IMR-90 (cell line): ENCODE measurements around the gene SERPINF2. TPM values are rescaled to one million over a fixed set of nuclear protein-coding genes. Genes with fewer than 3 reads are reported as not detected.

Source experiments
- ATAC-seq: fragments of 200-7000 bp; cut with Tn5 transposase; 2 replicates; pipeline ENCODE4 v1.9.1; 2020; ENCODE audit warnings: low read depth, mild to moderate bottlenecking, moderate library complexity
- BruUV-seq: library from RNA; stranded (reverse); fragments of 400-500 nt; replicated peaks from 2 replicates; lab custom pipeline; 2021; lab: Mats Ljungman, UMichigan
- CTCF ChIA-PET: fragments of 300-600 bp; formaldehyde crosslinking; extraction: SDS; loops from one replicate; lab custom pipeline; 2021; ENCODE audit warnings: antibody characterized with exemption; lab: Yijun Ruan, JAX
- POLR2A ChIA-PET: fragments of 300-600 bp; sonication (Branson Sonifier 250); formaldehyde crosslinking; loops from one replicate; lab custom pipeline; 2022; ENCODE audit warnings: antibody characterized with exemption; ENCODE audit not compliant: unreplicated experiment; lab: Charles Lee
- DNase-seq: peaks from one replicate; pipeline ENCODE4 v3.0.0; 2013
- H2AFZ ChIP-seq: replicated peaks from 2 replicates; pipeline ENCODE3; 2013; ENCODE audit warnings: low read length, mild to moderate bottlenecking; ENCODE audit not compliant: poor library complexity
- H2AK5ac ChIP-seq: 2 replicates; pipeline ENCODE4 v1.6.1; 2013; ENCODE audit warnings: low read depth, low read length, inconsistent platforms
- H2AK9ac ChIP-seq: replicated peaks from 2 replicates; pipeline ENCODE3; 2013; ENCODE audit warnings: mild to moderate bottlenecking, low read depth, low read length, moderate library complexity; ENCODE audit not compliant: poor library complexity
- H2BK120ac ChIP-seq: 2 replicates; pipeline ENCODE4 v1.6.1; 2013; ENCODE audit warnings: low read depth, low read length, inconsistent platforms
- H2BK15ac ChIP-seq: 3 replicates; pipeline ENCODE4 v1.6.1; 2013; ENCODE audit warnings: low read depth, low read length, inconsistent platforms
- H2BK20ac ChIP-seq: 2 replicates; pipeline ENCODE4 v1.6.1; 2013; ENCODE audit warnings: low read depth, mild to moderate bottlenecking, inconsistent platforms, low read length, moderate library complexity
- H2BK5ac ChIP-seq: 2 replicates; pipeline ENCODE4 v1.6.1; 2013; ENCODE audit warnings: mild to moderate bottlenecking, low read depth, low read length, inconsistent platforms; ENCODE audit not compliant: poor library complexity, severe bottlenecking
- H3K14ac ChIP-seq: replicated peaks from 2 replicates; pipeline ENCODE4 v1.6.1; 2013; ENCODE audit warnings: low read depth, low read length, inconsistent platforms
- H3K18ac ChIP-seq: 2 replicates; pipeline ENCODE4 v1.6.1; 2013; ENCODE audit warnings: low read depth, low read length, control low read depth
- H3K23ac ChIP-seq: 2 replicates; pipeline ENCODE4 v1.6.1; 2013; ENCODE audit warnings: low read depth, low read length, inconsistent platforms
- H3K27ac ChIP-seq: 2 replicates; pipeline ENCODE4 v1.5.1; 2013; ENCODE audit warnings: mild to moderate bottlenecking, control low read depth, low read length; ENCODE audit not compliant: insufficient read depth
- H3K27me3 ChIP-seq: 2 replicates; pipeline ENCODE4 v1.6.1; 2013; ENCODE audit warnings: low read length; ENCODE audit not compliant: control insufficient read depth, insufficient read depth
- H3K36me3 ChIP-seq: 2 replicates; pipeline ENCODE4 v1.6.1; 2013; ENCODE audit warnings: low read length, mixed read lengths; ENCODE audit not compliant: control insufficient read depth, insufficient read depth
- H3K4ac ChIP-seq: 2 replicates; pipeline ENCODE4 v1.6.1; 2013; ENCODE audit warnings: low read depth, low read length, inconsistent platforms
- H3K4me1 ChIP-seq: 2 replicates; pipeline ENCODE4 v1.6.1; 2013; ENCODE audit warnings: low read length, mixed read lengths; ENCODE audit not compliant: control insufficient read depth, insufficient read depth
- H3K4me2 ChIP-seq: 2 replicates; pipeline ENCODE4 v1.6.1; 2013; ENCODE audit warnings: low read depth, mild to moderate bottlenecking, control low read depth, low read length, moderate library complexity
- H3K4me3 ChIP-seq: 2 replicates; pipeline ENCODE4 v1.5.1; 2013; ENCODE audit warnings: low read depth, mild to moderate bottlenecking, control low read depth, low read length, moderate library complexity; ENCODE audit not compliant: insufficient read depth
- H3K56ac ChIP-seq: 2 replicates; pipeline ENCODE4 v1.6.1; 2013; ENCODE audit warnings: low read length, inconsistent platforms; ENCODE audit not compliant: insufficient read depth; ENCODE audit errors: extremely low read depth
- H3K79me1 ChIP-seq, 2 experiments: 2 replicates each; pipeline ENCODE4 v1.6.1; 2013; ENCODE audit warnings: low read length in 2 of 2, inconsistent platforms in 1 of 2, low read depth in 1 of 2
- H3K9ac ChIP-seq: 2 replicates; pipeline ENCODE4 v1.6.1; 2013; ENCODE audit warnings: low read depth, low read length, control low read depth
- H3K9me1 ChIP-seq: 2 replicates; pipeline ENCODE4 v1.6.1; 2013; ENCODE audit warnings: low read length, inconsistent platforms; ENCODE audit not compliant: insufficient read depth
- H3K9me3 ChIP-seq: 2 replicates; pipeline ENCODE4 v1.6.1; 2013; ENCODE audit warnings: low read length; ENCODE audit not compliant: control insufficient read depth, insufficient read depth
- H4K20me1 ChIP-seq: 2 replicates; pipeline ENCODE4 v1.6.1; 2013; ENCODE audit warnings: low read length, inconsistent platforms; ENCODE audit not compliant: insufficient read depth
- H4K5ac ChIP-seq: 2 replicates; pipeline ENCODE4 v1.6.1; 2013; ENCODE audit warnings: mild to moderate bottlenecking, low read depth, low read length, control low read depth
- H4K8ac ChIP-seq, 2 experiments: 2 replicates each; pipeline ENCODE4 v1.6.1; 2013; ENCODE audit warnings: low read depth in 2 of 2, low read length in 2 of 2, control low read depth in 1 of 2, inconsistent platforms in 1 of 2
- H4K91ac ChIP-seq: 2 replicates; pipeline ENCODE4 v1.6.1; 2013; ENCODE audit warnings: low read depth, low read length, inconsistent platforms; ENCODE audit not compliant: insufficient read depth
- BHLHE40 ChIP-seq: fragments of 150-350 bp; IDR thresholded peaks from 2 replicates; pipeline ENCODE4 v1.6.1; 2016; ENCODE audit warnings: mild to moderate bottlenecking, low read depth, low read length
- CEBPB ChIP-seq: IDR thresholded peaks from 2 replicates; pipeline ENCODE4 v1.6.1; 2012; ENCODE audit warnings: low read depth, low read length, improper control_type of control experiment
- CHD1 ChIP-seq: IDR thresholded peaks from 2 replicates; pipeline ENCODE4 v1.6.1; 2012; ENCODE audit warnings: low read depth, low read length, improper control_type of control experiment
- CTCF ChIP-seq: conservative IDR thresholded peaks from 2 replicates; pipeline ENCODE4 v1.5.1; 2012; ENCODE audit warnings: mild to moderate bottlenecking, low read depth, low read length, improper control_type of control experiment
- ELK1 ChIP-seq: fragments of 150-350 bp; IDR thresholded peaks from 2 replicates; pipeline ENCODE4 v1.6.1; 2016; ENCODE audit warnings: low read depth, mild to moderate bottlenecking, low read length, moderate library complexity, borderline replicate concordance
- FOS ChIP-seq: fragments of 150-350 bp; IDR thresholded peaks from 2 replicates; pipeline ENCODE4 v1.6.1; 2016; ENCODE audit warnings: low read depth, low read length
- MAFK ChIP-seq: IDR thresholded peaks from 2 replicates; pipeline ENCODE4 v1.6.1; 2012; ENCODE audit warnings: low read depth, low read length, improper control_type of control experiment
- MAZ ChIP-seq: IDR thresholded peaks from 2 replicates; pipeline ENCODE4 v1.6.1; 2012; ENCODE audit warnings: low read depth, mild to moderate bottlenecking, low read length, improper control_type of control experiment, moderate library complexity, borderline replicate concordance
- MXI1 ChIP-seq: IDR thresholded peaks from 2 replicates; pipeline ENCODE4 v1.6.1; 2012; ENCODE audit warnings: low read depth, mild to moderate bottlenecking, low read length, moderate library complexity, borderline replicate concordance
- NFE2L2 ChIP-seq: fragments of 150-350 bp; IDR thresholded peaks from 2 replicates; pipeline ENCODE4 v1.6.1; 2016; ENCODE audit warnings: low read depth, mild to moderate bottlenecking, low read length
- POLR2A ChIP-seq: IDR thresholded peaks from 2 replicates; pipeline ENCODE4 v1.6.1; 2012; ENCODE audit warnings: mild to moderate bottlenecking, low read depth, low read length
- RAD21 ChIP-seq: IDR thresholded peaks from 2 replicates; pipeline ENCODE4 v1.6.1; 2012; ENCODE audit warnings: low read length, improper control_type of control experiment
- RCOR1 ChIP-seq: IDR thresholded peaks from 2 replicates; pipeline ENCODE4 v1.6.1; 2012; ENCODE audit warnings: mild to moderate bottlenecking, low read length, improper control_type of control experiment; ENCODE audit not compliant: insufficient replicate concordance
- RFX5 ChIP-seq: IDR thresholded peaks from 2 replicates; pipeline ENCODE4 v1.8.0; 2012; ENCODE audit warnings: low read depth, mild to moderate bottlenecking, low read length, moderate library complexity
- SMC3 ChIP-seq: fragments of 150-350 bp; IDR thresholded peaks from 2 replicates; pipeline ENCODE4 v1.6.1; 2016; ENCODE audit warnings: low read depth, mild to moderate bottlenecking, antibody characterized with exemption, low read length, moderate library complexity
- USF2 ChIP-seq: fragments of 150-350 bp; IDR thresholded peaks from 2 replicates; pipeline ENCODE4 v1.6.1; 2017; ENCODE audit warnings: mild to moderate bottlenecking, antibody characterized with exemption, low read length, low read depth
- WGBS, 2 experiments: methylation state at CpG; one replicate each; pipeline versions ENCODE4 v1.1.5 to v1.1.7; 2013; ENCODE audit warnings: missing lambda C conversion rate in 2 of 2; ENCODE audit not compliant: insufficient read length in 1 of 2; ENCODE audit errors: extremely low coverage in 2 of 2; 5-methylcytosine and 5-hydroxymethylcytosine counted together
- dilution Hi-C: fragments of 300-500 bp; cut with HindIII; formaldehyde crosslinking; loops from one replicate; pipeline ENCODE4 v1.14.3; 2018; ENCODE audit warnings: low sequenced_read_pairs; ENCODE audit not compliant: unreplicated experiment
- in situ Hi-C: fragments of 300-500 bp; cut with MboI; formaldehyde crosslinking; loops from 3 replicates; pipeline ENCODE4 v1.14.3; 2019; ENCODE audit warnings: low sequenced_read_pairs, inconsistent platforms, mixed read lengths
- intact Hi-C: fragments of 100-400 bp; cut with micrococcal nuclease; formaldehyde crosslinking; loops from 2 replicates; pipeline ENCODE4 v1.10.0; 2022
- polyA plus RNA-seq, 3 experiments: library from polyadenylated mRNA; depleted of rRNA; stranded (reverse); fragments of >200 nt; gene quantifications; 2 replicates each; pipeline ENCODE4 v1.2.3, GENCODE V29; 2012; ENCODE audit warnings: low replicate concordance in 1 of 3
- total RNA-seq: library from RNA; depleted of rRNA; stranded (reverse); fragments of >200 nt; gene quantifications from 2 replicates; pipeline ENCODE4 v1.2.3, GENCODE V29; 2012

SERPINF2 gene
- total and polyA plus RNA-seq, 2 of the 4 experiments (the other 2 are of a cell fraction) = not detected

- Histone ChIP-seq H3K14ac (no peak overlapping the region), H3K9ac (no peak overlapping the region), H3K9me1 (peaks cover 9% of the 10 kb centered on the region), H4K91ac (no peak overlapping the region), H3K4ac (no peak overlapping the region), H2AK5ac (no peak overlapping the region), H2BK5ac (no peak overlapping the region), H3K9me3 (no peaks in the 10 kb centered on the region), H4K20me1 (no peaks in the 10 kb centered on the region), H2AFZ (no peak overlapping the region), H3K4me1 (peaks cover 19% of the 10 kb centered on the region), H3K4me3 (no peak overlapping the region), H2BK20ac (no peak overlapping the region), H4K5ac (no peak overlapping the region), H2BK15ac (no peak overlapping the region), H3K23ac (no peak overlapping the region), H3K18ac (no peak overlapping the region), H3K36me3 (no peaks in the 10 kb centered on the region), H3K56ac (no peak overlapping the region), H3K79me1 (no peaks in the 10 kb centered on the region), H4K8ac (no peak overlapping the region), H3K4me2 (no peak overlapping the region), H3K27ac (no peak overlapping the region), H2AK9ac (no peak overlapping the region), H2BK120ac (no peak overlapping the region), H3K27me3 (peaks cover 2% of the 10 kb centered on the region; the same call in 1 of the 2 replicates)
- ChIA-PET POLR2A (no interaction called here), CTCF (no interaction called here)
- TF ChIP-seq CHD1 (no peak), CTCF (no peak), MXI1 (no peak), USF2 (no peak), SMC3 (no peak), ELK1 (no peak), CEBPB (no peak), MAZ (no peak), RAD21 (no peak), RFX5 (no peak), RCOR1 (no peak), NFE2L2 (no peak), BHLHE40 (no peak), POLR2A (no peak), MAFK (no peak), FOS (no peak)
- ATAC-seq = no peak
- DNase-seq = no peak
- intact Hi-C loops (no loop called here), in situ Hi-C loops (no loop called here), dilution Hi-C loops (no loop called here)
- WGBS, 2 experiments = 89% methylated on average over 11 of the region's 15 CpGs; no CpG with 5 or more reads in 1 of the 2 experiments
- no TSS peak for BruUV-seq
Measured at GRCh38 chr17:1758807-1759206, 16.1 kb downstream of the SERPINF2 start.
